Esophagus squamous epithelium (tissue), 5 donors: ENCODE measurements around the gene SMARCAL1. TPM values are rescaled to one million over a fixed set of nuclear protein-coding genes. Genes with fewer than 3 reads are reported as not detected.

ENCODE experiments used
- DNase-seq: peaks from one replicate; lab custom pipeline; 2025; lab: John Stamatoyannopoulos, UW
- H3K27ac ChIP-seq, 4 donors: fragments of 200-600 bp; sonication (generic); one replicate each; pipeline ENCODE4 v1.5.1; 2016 to 2019; ENCODE audit warnings: mild to moderate bottlenecking in 1 of 4
- H3K27me3 ChIP-seq, 4 donors: fragments of 200-600 bp; sonication (generic); 1 replicate in 3 of 4; 2 replicates in 1 of 4; pipeline versions ENCODE4 v1.5.1 to v1.6.0; 2017 to 2021; ENCODE audit warnings: antibody characterized with exemption in 1 of 4
- H3K36me3 ChIP-seq, 3 donors: fragments of 200-600 bp; sonication (generic); one replicate each; pipeline ENCODE4 v1.5.1; 2016 to 2019
- H3K4me1 ChIP-seq, 3 donors: fragments of 200-600 bp; sonication (generic); one replicate each; pipeline ENCODE4 v1.5.1; 2017 to 2019
- H3K4me3 ChIP-seq, 4 donors: fragments of 200-600 bp; sonication (generic); 1 replicate in 3 of 4; 2 replicates in 1 of 4; pipeline ENCODE4 v1.5.1; 2016 to 2019; ENCODE audit warnings: mild to moderate bottlenecking in 2 of 4, moderate library complexity in 1 of 4
- H3K9me3 ChIP-seq, 3 donors: fragments of 200-600 bp; sonication (generic); one replicate each; pipeline ENCODE4 v1.5.1; 2016 to 2019
- CTCF ChIP-seq, 6 experiments: fragments of 450-650 bp in 4 of 6; fragments of 200-600 bp in 2 of 6; sonication (generic) in 2 of 6; IDR thresholded peaks; one replicate each; pipeline ENCODE4 v1.5.1; 2016 to 2019; ENCODE audit warnings: antibody characterized with exemption in 6 of 6, mild to moderate bottlenecking in 4 of 6, moderate library complexity in 4 of 6
- POLR2A ChIP-seq, 4 donors: fragments of 450-650 bp; IDR thresholded peaks; one replicate each; pipeline ENCODE4 v1.6.1; 2017; ENCODE audit warnings: antibody characterized with exemption in 4 of 4, mild to moderate bottlenecking in 4 of 4, moderate library complexity in 3 of 4
- WGBS, 2 donors: methylation state at CpG; one replicate each; pipeline ENCODE4 v1.1.5; 2018; 5-methylcytosine and 5-hydroxymethylcytosine counted together
- intact Hi-C: fragments of 100-400 bp; cut with DNase I; formaldehyde crosslinking; loops from one replicate; pipeline ENCODE4 v1.15.0; 2022
- total RNA-seq, 4 donors: library from RNA; depleted of rRNA; stranded (reverse); fragments of >200 nt; gene quantifications; one replicate each; pipeline ENCODE4 v1.1.0, GENCODE V29; 2016
- donor health status: DM: yes; HTN: yes; CAD: no.

SMARCAL1 gene
- total RNA-seq, 4 donors from 2014 or later = 10.3 to 27.1 (median 18.1) TPM

GRCh38 chr2:216504376-216504762 lies 92.1 kb downstream of the SMARCAL1 start:
- no peak overlapping the region for H3K4me3 ChIP-seq
- 60 to 73% methylated on average over 1 of the region's 1 CpG for WGBS, 2 donors
- no peaks in the 10 kb centered on the region for H3K9me3 ChIP-seq
- peaks cover 15 to 41% (median 23%) of the 10 kb centered on the region in 3 donors for H3K4me1 ChIP-seq
- no peaks in the 10 kb centered on the region for H3K27me3 ChIP-seq
- TF ChIP-seq POLR2A (IDR thresholded peaks at IDR 0.05) (no peak), CTCF (IDR thresholded peaks at IDR 0.05) (no peak)
- intact Hi-C loops = no loop called here
- H3K36me3 ChIP-seq = peaks cover 5 to 65% (median 29%) of the 10 kb centered on the region in 3 donors
- DNase-seq = no peak
- H3K27ac ChIP-seq = no peak overlapping the region

GRCh38 chr2:216505133-216506106 lies 93.1 kb downstream of the SMARCAL1 start:
- Histone ChIP-seq H3K27me3 (no peaks in the 10 kb centered on the region), H3K4me3 (no peak overlapping the region), H3K4me1 (peaks cover 13 to 31% (median 15%) of the 10 kb centered on the region in 3 donors), H3K9me3 (no peaks in the 10 kb centered on the region), H3K36me3 (peaks cover 5 to 56% (median 29%) of the 10 kb centered on the region in 3 donors), H3K27ac (no peak overlapping the region)
- intact Hi-C loops = no loop called here
- no peak for TF ChIP-seq POLR2A (IDR thresholded peaks at IDR 0.05)
- no peak for TF ChIP-seq CTCF (IDR thresholded peaks at IDR 0.05)
- DNase-seq = no peak
- 92 to 96% methylated on average over 11 to 14 of the region's 15 CpGs for WGBS, 2 donors

- DNase-seq = no peak
- TF ChIP-seq CTCF (IDR thresholded peaks at IDR 0.05) (no peak), POLR2A (IDR thresholded peaks at IDR 0.05) (no peak)
- 77% methylated on average over 5 of the region's 5 CpGs for WGBS, 2 donors
- peaks cover 0 to 36% (median 12%) of the 10 kb centered on the region in 3 donors for H3K36me3 ChIP-seq
- H3K4me3 ChIP-seq = no peak overlapping the region
- H3K9me3 ChIP-seq = no peaks in the 10 kb centered on the region
- peaks cover 0 to 10% (median 0%) of the 10 kb centered on the region in 3 donors for H3K4me1 ChIP-seq
- H3K27ac ChIP-seq = no peak overlapping the region
- no peaks in the 10 kb centered on the region for H3K27me3 ChIP-seq
- intact Hi-C loops = no loop called here
Observed at GRCh38 chr2:216507220-216508160, 95.2 kb downstream of the SMARCAL1 start.

- TF ChIP-seq CTCF (IDR thresholded peaks at IDR 0.05) (no peak), POLR2A (IDR thresholded peaks at IDR 0.05) (no peak)
- H3K9me3 ChIP-seq = no peaks in the 10 kb centered on the region
- DNase-seq = no peak
- WGBS, 2 donors = 91 to 100% methylated on average over 1 of the region's 1 CpG
- intact Hi-C loops = no loop called here
- H3K4me3 ChIP-seq = no peak overlapping the region
- H3K36me3 ChIP-seq = peaks cover 0 to 28% (median 5%) of the 10 kb centered on the region in 3 donors
- no peak overlapping the region for H3K27ac ChIP-seq
- H3K4me1 ChIP-seq = peaks cover 0 to 2% (median 0%) of the 10 kb centered on the region in 3 donors
- H3K27me3 ChIP-seq = no peaks in the 10 kb centered on the region
Observed at GRCh38 chr2:216508229-216508628, 95.9 kb downstream of the SMARCAL1 start.
